Gastroesophageal sphincter (tissue), 3 donors: ENCODE measurements around the gene ADAT2.
"Not testable (repeated sequence)": the region's sequence is repeated elsewhere in the genome, so short reads cannot be mapped to it uniquely, and the experiment has no call there.

Experiments
- POLR2AphosphoS5 ChIP-seq: sonication (generic); formaldehyde crosslinking; IDR thresholded peaks from one replicate; pipeline ENCODE4 v1.6.1; 2017; ENCODE audit warnings: antibody characterized with exemption
- TF ChIP-seq, protein P1 (sequence below), 4 experiments: fragments of 200-600 bp in 2 of 4; fragments of 450-650 bp in 2 of 4; sonication (generic) in 1 of 4; IDR thresholded peaks; one replicate each; pipeline ENCODE4 v1.5.1; 2017 to 2019; ENCODE audit warnings: antibody characterized with exemption in 4 of 4, mild to moderate bottlenecking in 2 of 4, moderate library complexity in 2 of 4

DNA sequence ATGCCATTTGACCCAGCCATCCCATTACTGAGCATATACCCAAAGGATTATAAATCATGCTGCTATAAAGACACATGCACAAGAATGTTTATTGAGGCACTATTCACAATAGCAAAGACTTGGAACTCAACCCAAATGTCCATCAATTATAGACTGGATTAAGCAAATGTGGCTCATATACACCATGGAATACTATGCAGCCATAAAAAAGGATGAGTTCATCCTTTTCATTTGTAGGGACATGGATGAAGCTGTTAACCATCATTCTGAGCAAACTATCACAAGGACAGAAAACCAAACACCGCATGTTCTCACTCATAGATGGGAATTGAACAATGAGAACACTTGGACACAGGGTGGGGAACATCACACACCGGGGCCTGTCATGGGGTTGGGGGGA, 2.6 kb downstream of the ADAT2 start:
- TF ChIP-seq, protein P1, sequence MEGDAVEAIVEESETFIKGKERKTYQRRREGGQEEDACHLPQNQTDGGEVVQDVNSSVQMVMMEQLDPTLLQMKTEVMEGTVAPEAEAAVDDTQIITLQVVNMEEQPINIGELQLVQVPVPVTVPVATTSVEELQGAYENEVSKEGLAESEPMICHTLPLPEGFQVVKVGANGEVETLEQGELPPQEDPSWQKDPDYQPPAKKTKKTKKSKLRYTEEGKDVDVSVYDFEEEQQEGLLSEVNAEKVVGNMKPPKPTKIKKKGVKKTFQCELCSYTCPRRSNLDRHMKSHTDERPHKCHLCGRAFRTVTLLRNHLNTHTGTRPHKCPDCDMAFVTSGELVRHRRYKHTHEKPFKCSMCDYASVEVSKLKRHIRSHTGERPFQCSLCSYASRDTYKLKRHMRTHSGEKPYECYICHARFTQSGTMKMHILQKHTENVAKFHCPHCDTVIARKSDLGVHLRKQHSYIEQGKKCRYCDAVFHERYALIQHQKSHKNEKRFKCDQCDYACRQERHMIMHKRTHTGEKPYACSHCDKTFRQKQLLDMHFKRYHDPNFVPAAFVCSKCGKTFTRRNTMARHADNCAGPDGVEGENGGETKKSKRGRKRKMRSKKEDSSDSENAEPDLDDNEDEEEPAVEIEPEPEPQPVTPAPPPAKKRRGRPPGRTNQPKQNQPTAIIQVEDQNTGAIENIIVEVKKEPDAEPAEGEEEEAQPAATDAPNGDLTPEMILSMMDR (IDR thresholded peaks at IDR 0.05): not testable (repeated sequence)
- TF ChIP-seq POLR2AphosphoS5: not testable (repeated sequence)
